NCI-H2107 treated with DMSO at 0.1 percent for 48 hours (cell line): ENCODE results near the gene GRIA1.
A peak's percentile ranks its signal among the peaks of the same experiment; 100 is the strongest.

ENCODE experiments used
- DNase-seq: peaks from one replicate; lab custom pipeline; 2025; ENCODE audit not compliant: unreplicated experiment; lab: John Stamatoyannopoulos, UW

GRIA1 gene

GRCh38 chr5:153496835-153497234 is 6.4 kb downstream of the GRIA1 start:
- DNase-seq = no peak

- no peak for DNase-seq
Measured at GRCh38 chr5:153498516-153498915, 8.0 kb downstream of the GRIA1 start.

GRCh38 chr5:153500178-153500577 is 9.7 kb downstream of the GRIA1 start:
- no peak for DNase-seq

GRCh38 chr5:153504726-153505125 is 14.3 kb downstream of the GRIA1 start:
- DNase-seq = no peak

GRCh38 chr5:153508700-153509099 is 18.2 kb downstream of the GRIA1 start:
- no peak for DNase-seq

GRCh38 chr5:153511622-153512021 is 21.2 kb downstream of the GRIA1 start:
- DNase-seq = no peak

GRCh38 chr5:153513156-153513555 is 22.7 kb downstream of the GRIA1 start:
- no peak for DNase-seq

GRCh38 chr5:153515301-153515700 is 24.8 kb downstream of the GRIA1 start:
- no peak for DNase-seq

- peak; percentile 9 for DNase-seq
Measured at GRCh38 chr5:153516504-153517240, 26.2 kb downstream of the GRIA1 start.

GRCh38 chr5:153517241-153517611 is 26.8 kb downstream of the GRIA1 start:
- no peak for DNase-seq

- no peak for DNase-seq
Measured at GRCh38 chr5:153520137-153520536, 29.7 kb downstream of the GRIA1 start.

- no peak for DNase-seq
Measured at GRCh38 chr5:153520952-153521351, 30.5 kb downstream of the GRIA1 start.

GRCh38 chr5:153523211-153523610 is 32.7 kb downstream of the GRIA1 start:
- no peak for DNase-seq

GRCh38 chr5:153523831-153524230 is 33.4 kb downstream of the GRIA1 start:
- DNase-seq = no peak

- no peak for DNase-seq
Measured at GRCh38 chr5:153525536-153525935, 35.1 kb downstream of the GRIA1 start.

- no peak for DNase-seq
Measured at GRCh38 chr5:153530357-153531143, 40.1 kb downstream of the GRIA1 start.

- DNase-seq = no peak
Measured at GRCh38 chr5:153533546-153533945, 43.1 kb downstream of the GRIA1 start.

GRCh38 chr5:153534102-153534501 is 43.6 kb downstream of the GRIA1 start:
- no peak for DNase-seq

GRCh38 chr5:153537207-153537606 is 46.7 kb downstream of the GRIA1 start:
- no peak for DNase-seq

- no peak for DNase-seq
Measured at GRCh38 chr5:153539983-153540382, 49.5 kb downstream of the GRIA1 start.

GRCh38 chr5:153542536-153542935 is 52.1 kb downstream of the GRIA1 start:
- DNase-seq = no peak

GRCh38 chr5:153543288-153543687 is 52.8 kb downstream of the GRIA1 start:
- no peak for DNase-seq
